GM18508 (cell line): ENCODE results near the gene DNAH1.

Experiments
- ATAC-seq: cut with Tn5 transposase; IDR thresholded peaks from one replicate; pipeline ENCODE4 v1.9.1; 2021; ENCODE audit warnings: moderate number of reproducible peaks; ENCODE audit not compliant: insufficient read depth, unreplicated experiment

DNAH1 gene

DNA sequence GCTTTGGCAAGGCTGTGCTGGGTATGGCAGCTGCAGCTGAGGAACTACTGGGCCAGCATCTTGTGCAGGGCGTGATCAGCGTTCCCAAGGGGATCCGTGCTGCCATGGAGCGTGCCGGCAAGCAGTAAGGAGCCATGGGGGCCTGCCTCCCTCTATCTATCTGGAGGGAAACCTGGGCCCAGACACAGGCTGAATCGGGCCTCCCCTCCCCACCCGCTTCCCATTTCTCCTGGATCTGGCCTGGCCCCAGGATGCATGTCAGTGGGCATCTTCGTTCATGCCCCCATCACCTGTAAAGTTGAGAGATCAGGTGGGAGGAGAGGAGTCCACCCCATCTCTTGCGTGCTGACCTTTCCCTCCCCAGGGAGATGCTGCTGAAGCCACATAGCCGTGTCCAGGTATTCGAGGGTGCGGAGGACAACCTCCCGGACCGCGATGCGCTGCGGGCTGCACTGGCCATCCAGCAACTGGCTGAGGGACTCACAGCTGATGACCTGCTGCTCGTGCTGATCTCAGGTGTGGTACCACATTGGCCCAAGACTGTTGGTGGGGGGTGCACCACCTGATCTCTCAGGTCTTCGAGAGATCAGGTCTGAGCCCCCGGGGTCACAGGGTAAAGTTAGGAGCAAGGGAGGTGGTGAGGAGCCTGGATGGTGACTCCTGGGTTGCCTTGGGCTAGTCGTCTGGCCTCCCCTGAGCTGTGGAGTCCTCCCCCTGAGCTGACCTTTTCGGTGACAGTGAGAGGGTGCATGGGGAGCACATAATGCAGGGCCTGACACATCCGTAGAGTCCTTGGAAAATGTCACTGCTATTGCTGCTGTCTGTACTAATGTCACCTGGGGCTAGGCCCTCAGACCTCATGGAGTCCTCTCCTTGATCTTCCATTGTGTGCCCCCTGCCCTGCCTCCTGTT, 25.3 kb upstream of the DNAH1 start:
- no peak for ATAC-seq

DNA sequence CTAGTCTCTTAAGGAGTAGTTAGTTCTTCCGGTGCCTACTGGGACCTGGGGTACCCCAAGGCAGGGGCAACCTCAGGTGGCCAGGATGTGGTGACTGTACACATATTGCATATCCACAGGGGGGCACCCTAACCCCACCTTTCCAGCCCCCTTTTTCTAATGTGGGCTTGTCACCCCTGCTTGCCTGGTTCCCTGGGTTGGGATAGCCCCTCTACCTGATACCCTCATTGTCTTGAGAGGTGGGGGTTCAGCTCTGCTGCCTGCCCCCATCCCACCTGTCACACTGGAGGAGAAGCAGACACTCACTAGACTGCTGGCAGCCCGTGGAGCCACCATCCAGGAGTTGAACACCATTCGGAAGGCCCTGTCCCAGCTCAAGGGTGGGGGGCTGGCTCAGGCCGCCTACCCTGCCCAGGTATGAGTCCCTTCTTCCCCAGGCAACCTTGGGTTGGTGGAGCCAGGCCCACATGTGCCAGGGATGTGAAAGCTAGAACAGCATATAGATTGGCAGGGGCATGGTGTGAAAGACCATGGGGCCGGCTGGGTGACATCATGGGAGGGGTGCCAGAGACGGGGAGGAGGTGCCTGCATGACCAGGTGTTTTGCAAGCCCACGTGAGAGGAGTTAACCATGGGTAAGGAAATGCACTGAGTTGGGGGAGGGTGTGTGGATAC, 24.5 kb upstream of the DNAH1 start:
- no peak for ATAC-seq

DNA sequence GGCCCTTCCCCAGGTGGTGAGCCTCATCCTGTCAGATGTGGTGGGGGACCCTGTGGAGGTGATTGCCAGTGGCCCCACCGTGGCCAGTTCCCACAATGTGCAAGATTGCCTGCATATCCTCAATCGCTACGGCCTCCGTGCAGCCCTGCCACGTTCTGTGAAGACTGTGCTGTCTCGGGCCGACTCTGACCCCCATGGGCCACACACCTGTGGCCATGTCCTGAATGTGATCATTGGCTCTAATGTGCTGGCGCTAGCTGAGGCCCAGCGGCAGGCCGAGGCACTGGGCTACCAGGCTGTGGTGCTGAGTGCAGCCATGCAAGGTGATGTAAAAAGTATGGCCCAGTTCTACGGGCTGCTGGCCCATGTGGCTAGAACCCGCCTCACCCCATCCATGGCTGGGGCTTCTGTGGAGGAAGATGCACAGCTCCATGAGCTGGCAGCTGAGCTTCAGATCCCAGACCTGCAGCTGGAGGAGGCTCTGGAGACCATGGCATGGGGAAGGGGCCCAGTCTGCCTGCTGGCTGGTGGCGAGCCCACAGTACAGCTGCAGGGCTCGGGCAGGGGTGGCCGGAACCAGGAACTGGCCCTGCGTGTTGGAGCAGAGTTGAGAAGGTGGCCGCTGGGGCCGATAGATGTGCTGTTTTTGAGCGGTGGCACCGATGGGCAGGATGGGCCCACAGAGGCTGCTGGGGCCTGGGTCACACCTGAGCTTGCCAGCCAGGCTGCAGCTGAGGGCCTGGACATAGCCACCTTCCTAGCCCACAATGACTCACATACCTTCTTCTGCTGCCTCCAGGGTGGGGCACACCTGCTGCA, 23.7 kb upstream of the DNAH1 start:
- ATAC-seq, result no peak

DNA sequence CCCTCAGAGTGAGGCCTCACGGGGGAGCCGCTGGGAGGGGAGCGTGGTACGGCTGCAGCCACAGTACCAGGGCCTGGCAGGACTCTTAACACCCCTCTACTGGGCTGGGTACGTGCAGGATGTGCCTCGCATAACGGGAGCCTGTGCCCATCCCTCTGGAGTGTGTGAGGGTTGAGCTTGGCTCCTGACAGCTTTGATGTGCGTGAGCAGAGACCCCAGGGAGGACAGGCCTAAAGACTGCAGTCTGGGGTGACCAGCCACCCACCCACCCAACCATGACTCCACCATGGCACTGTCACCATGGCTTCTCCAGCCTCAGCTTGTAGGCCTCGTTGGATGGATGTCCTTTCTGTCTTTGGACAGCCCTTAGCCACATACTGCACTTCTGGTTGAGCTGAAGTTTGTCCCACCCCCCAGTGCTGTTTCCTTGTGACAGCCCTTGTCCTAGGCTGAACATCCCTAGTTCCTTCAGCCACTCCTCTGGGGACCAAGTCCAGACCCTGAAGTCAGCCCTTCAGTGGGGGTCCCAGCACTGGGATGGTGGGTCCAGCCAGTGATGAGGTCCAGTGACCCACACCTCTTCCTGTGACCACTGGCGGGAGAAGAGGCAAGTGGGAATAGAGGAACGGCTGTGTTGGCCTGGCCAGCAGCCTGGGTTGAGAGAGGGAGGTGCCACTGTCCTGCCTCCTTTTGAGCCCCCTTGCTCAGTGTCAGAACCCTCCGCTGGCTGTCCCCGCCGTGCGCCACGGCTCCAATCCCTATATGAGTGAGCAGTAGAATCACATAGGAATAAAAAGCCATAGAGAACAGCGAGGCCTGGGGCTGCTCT, 22.4 kb upstream of the DNAH1 start:
- no peak for ATAC-seq

DNA sequence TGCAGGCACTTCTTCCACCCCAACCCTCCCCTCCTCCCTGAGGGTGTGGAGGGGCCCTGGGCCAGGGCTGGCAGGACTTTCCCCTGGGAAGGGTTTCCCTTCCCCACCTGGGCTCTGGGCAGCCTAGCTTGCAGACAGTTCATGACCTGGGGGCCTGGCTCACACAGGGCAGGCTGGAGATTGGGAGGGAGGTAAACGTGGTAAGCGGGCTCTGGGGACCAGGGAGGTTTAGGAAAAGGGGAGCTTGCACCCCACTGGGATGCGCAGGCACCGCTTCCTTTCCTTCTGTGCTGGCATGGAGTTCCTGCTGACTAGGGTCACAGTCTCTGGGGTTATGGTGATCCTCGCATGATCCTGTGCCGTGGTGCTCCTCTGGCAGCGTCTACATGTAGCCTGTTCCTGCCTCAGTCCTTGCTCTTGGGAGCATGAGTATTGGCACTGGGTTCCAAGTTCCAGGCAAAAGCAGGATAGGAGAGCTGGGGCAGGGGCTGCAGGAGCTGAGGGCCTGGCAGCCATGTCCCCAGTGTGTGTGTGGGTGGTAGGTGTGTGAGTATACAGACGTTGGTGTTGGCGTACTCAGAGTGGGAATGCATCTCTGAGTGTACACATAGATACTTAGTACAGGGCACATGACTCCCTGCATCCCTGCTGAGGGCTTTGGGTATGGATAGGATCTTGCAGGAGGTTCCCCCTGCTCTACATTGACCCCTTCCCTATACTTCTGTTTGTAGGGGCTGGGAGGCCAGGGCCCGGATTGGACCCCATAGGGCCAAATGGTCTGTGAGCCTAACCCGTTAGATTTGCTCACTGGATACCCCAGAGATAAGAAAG, 21.6 kb upstream of the DNAH1 start:
- no peak for ATAC-seq

DNA sequence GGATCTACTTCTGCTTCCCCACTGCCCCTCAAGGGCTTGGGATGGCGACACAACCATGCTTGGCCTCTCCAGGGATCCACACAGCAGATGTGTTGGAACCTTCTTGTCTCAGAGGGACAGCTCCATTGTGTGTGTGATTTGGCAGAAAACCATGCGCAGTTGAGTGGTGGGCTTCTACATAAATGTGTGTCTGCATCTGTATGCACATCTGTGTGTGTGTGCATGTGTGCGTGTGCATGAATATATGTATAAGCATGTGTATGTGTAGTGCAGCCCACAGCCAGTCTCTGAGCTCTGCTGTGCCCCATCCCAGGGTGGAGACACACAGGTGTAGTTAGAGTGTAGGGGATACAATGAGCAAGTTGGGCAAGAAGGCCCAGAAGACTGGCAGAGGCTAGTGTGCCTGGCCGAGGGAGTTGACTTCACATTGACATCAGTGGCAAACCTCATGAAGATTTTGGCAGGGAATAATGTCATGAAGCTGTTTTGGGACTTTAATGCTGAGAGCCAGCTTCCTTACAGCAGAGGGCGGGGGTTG, 20.4 kb upstream of the DNAH1 start:
- ATAC-seq, result no peak

DNA sequence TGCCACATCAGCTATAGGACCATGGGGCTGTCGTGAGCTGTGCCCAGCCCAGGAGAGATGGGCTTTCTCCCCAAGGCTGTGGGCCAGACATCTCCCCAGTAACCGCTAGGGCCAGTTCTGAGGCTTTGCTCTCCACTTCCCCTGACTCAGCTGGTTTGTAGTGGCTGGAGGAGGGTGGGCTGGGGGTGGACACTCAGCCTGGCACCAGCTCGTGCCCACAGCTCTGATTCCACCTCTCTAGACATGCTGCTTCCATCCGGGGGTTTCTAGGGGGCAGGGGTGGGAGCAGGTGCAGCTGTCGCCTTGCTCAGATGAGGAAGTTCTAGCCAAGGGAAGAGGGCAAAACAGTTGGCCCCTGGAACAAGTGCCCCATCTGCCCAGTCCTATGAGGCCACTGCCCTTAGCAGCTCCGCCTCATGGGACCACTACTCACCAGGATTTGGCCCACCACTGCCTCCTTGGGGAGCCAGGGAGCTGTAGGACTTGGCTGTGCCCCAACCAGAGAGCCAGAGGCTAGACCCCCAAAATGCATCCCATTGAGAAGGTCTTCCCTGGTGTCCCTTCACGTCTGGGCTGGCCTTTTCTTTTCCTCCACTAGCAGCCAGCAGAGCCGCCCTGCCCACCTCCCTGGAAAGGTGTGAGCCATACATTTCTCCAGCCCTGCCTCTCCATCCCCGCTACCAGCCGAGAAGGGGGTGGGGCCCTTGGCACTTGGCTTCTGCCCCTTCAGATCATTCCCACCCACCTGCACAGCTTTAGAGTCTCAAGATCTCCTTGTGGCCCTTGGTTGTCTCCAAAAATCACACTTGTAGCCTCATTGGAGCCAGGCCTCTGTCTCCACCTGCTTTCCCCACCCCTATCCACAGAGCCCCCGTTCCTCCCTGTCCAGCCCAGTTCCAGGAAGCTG, 18.6 kb upstream of the DNAH1 start:
- ATAC-seq, result no peak

DNA sequence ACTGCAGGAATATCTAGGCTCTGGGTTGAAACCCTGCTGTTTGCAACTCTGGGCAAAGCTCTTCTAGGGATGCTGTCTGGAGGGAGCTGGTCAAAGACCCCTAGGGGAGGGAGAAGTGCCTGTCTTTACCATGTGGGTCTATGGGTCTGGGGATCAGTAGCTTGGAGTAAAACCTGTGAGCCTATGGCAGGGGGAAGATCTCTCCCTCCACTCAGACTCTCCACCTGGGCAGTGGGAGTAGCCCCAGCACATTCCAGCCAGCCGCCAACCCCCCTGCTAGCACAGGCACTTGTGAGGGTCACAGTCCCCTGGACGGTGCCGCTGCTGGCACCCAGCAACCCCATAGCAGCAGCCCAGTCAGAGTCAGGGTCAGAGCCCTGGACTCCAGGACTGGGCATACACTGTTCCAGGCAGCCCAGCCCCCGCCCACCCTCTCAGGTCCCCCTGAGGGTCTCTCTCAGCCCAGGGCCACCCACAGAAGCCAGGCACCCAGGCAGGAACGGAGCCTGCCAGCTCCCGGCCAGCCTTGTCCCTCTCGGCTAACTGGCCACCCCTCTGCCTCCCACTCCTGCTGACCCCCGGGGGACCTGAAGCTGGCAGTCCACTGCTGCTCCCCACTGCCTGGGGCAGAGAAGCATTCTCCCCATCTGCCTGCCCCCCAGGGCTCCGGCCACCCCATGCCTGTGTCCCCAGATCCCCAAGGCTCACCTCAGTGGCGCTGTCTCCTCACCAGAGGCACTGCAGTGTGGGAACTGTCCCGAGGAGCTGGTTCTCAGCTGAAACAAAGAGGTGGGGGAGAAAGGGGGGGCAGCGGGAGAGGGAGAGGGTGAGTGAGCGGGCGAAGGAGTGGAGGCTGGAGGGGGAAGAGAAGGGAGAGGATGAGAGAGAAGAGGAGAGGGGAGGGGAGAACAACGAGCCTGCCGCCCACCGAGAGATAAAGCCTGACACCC, 17.7 kb upstream of the DNAH1 start:
- ATAC-seq, result no peak

DNA sequence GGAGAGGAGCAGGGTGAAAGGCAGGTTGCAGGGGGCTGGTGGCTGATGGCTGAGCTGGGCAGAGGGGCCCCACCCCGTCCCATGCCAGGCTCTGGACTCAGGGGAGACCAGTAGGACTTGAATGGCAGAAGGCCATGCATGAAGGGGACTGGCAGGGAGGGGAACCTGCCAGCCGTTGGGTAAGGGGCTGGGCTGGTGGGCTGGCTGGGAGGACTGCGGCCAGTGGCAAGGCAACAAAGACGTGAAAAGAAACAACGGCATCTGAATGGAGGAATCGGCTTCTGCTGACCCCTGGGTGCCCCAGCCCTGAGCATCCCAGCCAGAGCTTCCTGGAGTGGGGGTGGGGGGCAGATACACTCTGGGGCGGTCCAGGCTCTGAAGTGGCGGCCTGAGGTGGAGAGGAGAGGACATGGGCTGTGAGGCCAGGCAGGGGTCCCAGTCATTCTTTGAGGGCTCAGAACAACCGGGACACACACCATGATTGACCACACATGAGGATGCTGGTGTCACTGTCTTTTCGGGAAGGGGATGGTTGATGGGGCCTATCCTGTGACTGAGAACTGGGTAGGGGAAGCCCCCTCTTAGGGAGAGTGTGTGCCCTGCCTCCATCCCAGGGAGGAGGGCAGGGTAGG, 16.8 kb upstream of the DNAH1 start:
- ATAC-seq, result no peak

DNA sequence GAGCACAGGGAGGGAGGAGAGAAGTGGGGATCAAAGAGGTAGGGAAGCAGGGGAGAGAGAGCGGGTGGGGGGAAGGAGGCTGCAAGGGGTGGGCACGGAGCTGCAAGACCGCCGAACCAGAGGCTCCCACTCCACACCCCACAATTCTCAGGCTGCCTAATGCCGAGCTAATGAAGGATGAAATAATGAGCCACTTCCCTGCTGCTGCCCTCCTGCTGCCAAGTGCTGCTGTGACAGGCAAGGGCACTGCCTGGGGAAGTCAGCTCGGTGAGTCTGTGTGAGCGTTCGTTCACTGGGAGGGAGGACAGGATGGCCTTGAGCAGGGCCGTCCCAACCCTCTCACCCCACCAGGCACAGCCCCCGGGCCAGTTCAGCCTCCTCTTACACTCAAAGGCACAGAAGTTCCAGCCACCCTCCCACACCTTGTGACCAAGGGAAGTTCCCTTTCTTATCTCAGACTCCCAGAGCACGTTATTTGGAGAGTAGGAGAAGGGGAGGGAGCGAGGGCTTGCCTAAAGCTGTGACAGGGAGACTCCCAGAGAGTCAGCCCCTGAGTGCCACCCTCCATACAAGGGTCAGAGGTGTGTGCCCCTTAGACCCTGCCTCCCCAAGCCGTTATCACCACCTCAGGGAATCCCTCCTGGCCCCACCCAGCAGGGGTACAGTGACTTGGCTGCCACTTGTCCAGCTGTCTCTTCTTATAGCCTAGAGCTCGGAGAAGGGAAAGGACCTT, 16.1 kb upstream of the DNAH1 start:
- no peak for ATAC-seq

DNA sequence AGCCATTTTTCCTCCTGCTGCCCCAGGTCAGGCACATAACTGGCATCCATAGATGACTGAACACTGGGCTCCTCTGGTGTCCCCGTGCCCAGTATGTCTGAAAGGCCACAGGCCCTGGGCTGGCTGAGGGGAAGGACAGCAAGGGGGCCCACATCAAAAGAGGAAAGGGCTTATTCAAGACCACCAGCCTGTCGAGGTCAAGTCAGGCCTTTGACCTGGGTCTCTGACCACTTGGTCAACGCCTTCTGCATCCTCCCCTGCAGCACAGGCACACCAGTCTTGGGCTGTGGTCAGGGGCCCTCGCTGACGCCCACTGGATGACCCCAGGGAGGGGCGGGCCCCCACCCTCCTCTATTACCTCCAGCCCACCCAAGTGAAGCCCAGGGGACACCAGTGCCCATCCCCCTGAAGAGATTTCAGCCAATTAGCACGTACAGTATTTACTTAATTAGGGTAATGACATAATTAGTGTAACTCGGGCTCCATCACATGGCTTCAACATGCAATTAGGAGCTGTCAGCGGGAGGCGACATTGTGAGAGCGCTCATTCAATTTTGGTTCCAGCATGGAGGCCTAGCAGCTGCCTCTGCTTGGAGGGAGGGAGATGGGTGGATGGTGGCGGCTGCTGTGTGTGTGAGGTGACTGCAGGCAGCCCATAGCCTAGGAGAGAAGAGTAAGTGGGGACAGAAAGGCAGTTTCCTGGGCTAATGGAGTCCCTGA, 13.5 kb upstream of the DNAH1 start:
- no peak for ATAC-seq

DNA sequence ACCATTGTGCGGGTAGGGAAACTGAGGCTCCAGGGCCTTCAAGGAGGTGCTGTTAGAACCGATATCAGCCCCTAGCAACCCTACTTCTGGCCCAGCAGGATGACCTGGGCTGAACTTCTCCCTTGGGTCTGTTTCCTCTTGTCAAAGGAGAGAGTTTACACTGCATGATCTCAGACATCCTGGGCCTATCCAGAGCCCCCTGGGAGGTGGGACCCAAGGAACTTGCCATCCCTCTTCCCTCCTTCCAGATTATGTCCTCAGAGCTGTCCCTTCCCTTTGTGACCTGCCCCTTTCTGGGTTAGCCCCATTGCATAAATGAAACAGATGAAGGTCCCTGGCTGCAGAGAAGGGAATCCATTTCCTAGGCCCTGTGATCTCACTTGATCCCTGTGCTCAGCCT, 12.3 kb upstream of the DNAH1 start:
- no peak for ATAC-seq

DNA sequence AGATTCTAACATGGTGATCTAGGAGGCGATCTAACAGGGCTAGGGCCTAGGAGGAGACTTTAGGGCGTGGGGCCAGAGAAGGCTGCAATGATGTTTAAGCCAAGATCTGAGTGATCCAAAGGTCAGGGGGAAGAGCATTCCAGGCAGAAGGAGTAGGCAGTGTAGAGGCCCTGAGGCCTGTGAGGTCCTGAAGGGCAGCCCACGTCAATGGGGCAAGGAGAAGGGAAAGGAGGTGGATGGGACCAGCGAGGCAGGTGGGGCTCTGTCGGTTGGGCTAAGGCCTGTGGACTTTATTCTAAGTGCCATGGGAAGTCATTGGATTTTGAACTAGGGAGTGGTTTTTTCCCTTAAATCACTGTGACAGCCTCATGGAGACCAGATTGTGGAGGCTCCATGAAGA, 10.2 kb upstream of the DNAH1 start:
- ATAC-seq, result no peak

DNA sequence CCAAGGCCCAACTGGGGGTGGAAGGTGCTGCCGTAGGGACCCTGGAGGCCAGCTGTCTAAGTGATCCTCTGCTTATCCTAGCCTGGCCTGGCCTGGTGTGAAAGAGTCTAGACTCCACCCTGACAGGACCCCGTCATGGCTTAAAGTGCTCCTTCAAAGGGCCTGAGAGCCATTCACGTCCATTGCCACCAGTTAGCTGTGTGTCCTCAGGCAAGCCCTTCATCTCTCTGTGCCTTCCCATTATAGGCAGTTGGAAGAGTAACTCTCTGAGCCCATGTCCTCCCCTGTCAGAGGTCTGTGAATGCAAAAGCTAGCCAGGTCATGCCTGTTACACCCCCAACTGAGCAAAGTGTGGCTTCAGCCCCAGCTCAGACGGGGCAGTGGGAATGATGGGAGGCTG, 9.1 kb upstream of the DNAH1 start:
- ATAC-seq, result no peak

DNA sequence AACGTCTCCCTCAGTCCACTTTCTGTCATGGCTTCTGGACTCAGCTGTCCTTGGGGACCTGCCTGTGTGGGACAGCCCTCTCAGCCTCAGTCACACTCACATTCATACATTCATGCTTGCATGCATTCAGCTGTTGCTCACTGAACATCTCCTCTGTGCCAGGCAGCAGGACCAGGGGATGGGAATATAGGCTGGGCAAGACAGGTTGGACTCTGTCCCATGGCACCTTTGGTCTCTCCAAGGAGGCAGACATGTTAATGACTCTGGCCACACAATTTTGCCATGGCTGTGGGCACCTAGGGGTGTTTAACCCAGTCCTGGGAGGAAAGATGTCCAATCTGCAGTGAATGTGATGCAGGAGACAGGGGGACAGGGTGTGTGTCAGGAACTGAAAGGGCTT, 7.8 kb upstream of the DNAH1 start:
- ATAC-seq, result no peak
